Neural progenitor cell (in vitro differentiated cells): Measurements from ENCODE around the gene MED20.

Experiments
- CTCF ChIP-seq: fragments of 200-600 bp; sonication (generic); IDR thresholded peaks from 2 replicates; pipeline ENCODE4 v1.5.1; 2017; ENCODE audit warnings: antibody characterized with exemption, mild to moderate bottlenecking
- EZH2 ChIP-seq: fragments of 200-600 bp; sonication (generic); IDR thresholded peaks from 2 replicates; pipeline ENCODE4 v1.6.1; 2017; ENCODE audit warnings: antibody characterized with exemption, mild to moderate bottlenecking, moderate library complexity
- EZH2phosphoT487 ChIP-seq: fragments of 200-600 bp; sonication (generic); IDR thresholded peaks from 2 replicates; pipeline ENCODE4 v1.6.1; 2017; ENCODE audit warnings: antibody characterized with exemption

- TF ChIP-seq CTCF (no peak), EZH2 (no peak), EZH2phosphoT487 (no peak)
Observed at GRCh38 chr6:41859356-41859755, 61.6 kb downstream of the MED20 start.
